ENCODE measurements around the gene APOM.

Gene APOM

GRCh38 chr6:31619805-31620585, 35.7 kb upstream of the APOM start:
- H3K27ac ChIP-seq (ENCODE audit: extremely low read depth, low read depth, low read length), result peak overlapping the region; percentile 99
- POLR2A ChIA-PET, result interaction anchor here (0.7 to 3.1 kb wide), 11 partner anchors 19 to 208 kb away, joined by 3 to 10 read pairs (median 5); partner anchors contain the start of genes ABHD16A, DDX39B, GPANK1 and HSPA1B
- H3K4me1 ChIP-seq (ENCODE audit: control insufficient read depth, insufficient read depth, low read length), result peaks cover 7% of the 10 kb centered on the region; the same call in 1 of the 2 replicates
- H3K4me3 ChIP-seq (ENCODE audit: low read depth, low read length), result peak overlapping the region; percentile 66
- peaks cover 19 to 38% of the 10 kb centered on the region in 2 experiments for H3K36me3 ChIP-seq (ENCODE audit: control insufficient read depth in 2 of 2, insufficient read depth in 1 of 2, low read length in 2 of 2)
- no peaks in the 10 kb centered on the region for H3K9me3 ChIP-seq (ENCODE audit: control insufficient read depth, insufficient read depth, low read depth, low read length)
- CTCF ChIA-PET, result interaction anchor here (0.7 to 1.5 kb wide), 3 partner anchors 13 to 322 kb away, joined by 3 read pairs; no protein-coding TSS in a partner anchor
- TF ChIP-seq ZNF660 (tag by site-specific recombination; IDR thresholded peaks at IDR 0.05), result peak; percentile 48; the same call in 1 of the 2 replicates
- TF ChIP-seq ZNF664 (tag by site-specific recombination; IDR thresholded peaks at IDR 0.05), result no peak
- TF ChIP-seq ZNF510 (tag by site-specific recombination; IDR thresholded peaks at IDR 0.05; ENCODE audit: insufficient replicate concordance), result no peak
- TF ChIP-seq ZBTB44 (tag by site-specific recombination; IDR thresholded peaks at IDR 0.05), result no peak; the same call in 1 of the 2 replicates
- TF ChIP-seq ATF2 (tag by site-specific recombination; IDR thresholded peaks at IDR 0.05; ENCODE audit: low read depth), result peak; percentile 99
- TF ChIP-seq ZNF423 (tag by site-specific recombination; IDR thresholded peaks at IDR 0.05), result no peak
- TF ChIP-seq ZNF133 (tag by site-specific recombination; IDR thresholded peaks at IDR 0.05), result no peak
- TF ChIP-seq BCL11A (tag by site-specific recombination; IDR thresholded peaks at IDR 0.05; ENCODE audit: low read depth), result no peak
- peak; percentile 75 for TF ChIP-seq WT1 (tag by site-specific recombination; IDR thresholded peaks at IDR 0.05)
- no peak for TF ChIP-seq ZNF132 (tag by site-specific recombination; IDR thresholded peaks at IDR 0.05; ENCODE audit: borderline replicate concordance)
- TF ChIP-seq ZBTB8A (tag by site-specific recombination; IDR thresholded peaks at IDR 0.05), result peak; percentile 56
- TF ChIP-seq ZNF544 (tag by site-specific recombination; IDR thresholded peaks at IDR 0.05), result no peak
- TF ChIP-seq ZNF561 (tag by site-specific recombination; IDR thresholded peaks at IDR 0.05; ENCODE audit: borderline replicate concordance), result no peak
- no peak for TF ChIP-seq ZFP3 (tag by site-specific recombination; IDR thresholded peaks at IDR 0.05; ENCODE audit: low read depth)
- TF ChIP-seq KLF7 (tag by site-specific recombination; IDR thresholded peaks at IDR 0.05; ENCODE audit: borderline replicate concordance), result no peak; the same call in 1 of the 2 replicates
- peak; percentile 60 for TF ChIP-seq ZNF843 (tag by site-specific recombination; IDR thresholded peaks at IDR 0.05)
- no peak for TF ChIP-seq ZNF426 (tag by site-specific recombination; IDR thresholded peaks at IDR 0.05)
- no peak for TF ChIP-seq ZNF549 (tag by site-specific recombination; IDR thresholded peaks at IDR 0.05)
- no peak for TF ChIP-seq TRIM28 (IDR thresholded peaks at IDR 0.05; ENCODE audit: borderline replicate concordance, low read length)
- TF ChIP-seq GLI4 (tag by site-specific recombination; IDR thresholded peaks at IDR 0.05), result no peak
- TF ChIP-seq GLIS2 (tag by site-specific recombination; IDR thresholded peaks at IDR 0.05), result peak; percentile 76
- TF ChIP-seq ZNF560 (tag by site-specific recombination; IDR thresholded peaks at IDR 0.05; ENCODE audit: borderline replicate concordance), result no peak
- no peak for TF ChIP-seq ZNF280C (tag by site-specific recombination; IDR thresholded peaks at IDR 0.05)
- TF ChIP-seq ZSCAN30 (tag by site-specific recombination; IDR thresholded peaks at IDR 0.05), result no peak
- TF ChIP-seq ZNF580 (tag by site-specific recombination; IDR thresholded peaks at IDR 0.05), result no peak
- no peak for TF ChIP-seq ZFP37 (tag by site-specific recombination; IDR thresholded peaks at IDR 0.05)
- peak; percentile 62 for TF ChIP-seq ZXDB (tag by site-specific recombination; IDR thresholded peaks at IDR 0.05)
- peak; percentile 83 for TF ChIP-seq ZNF2 (tag by site-specific recombination; IDR thresholded peaks at IDR 0.05)
- TF ChIP-seq ZNF350 (tag by site-specific recombination; IDR thresholded peaks at IDR 0.05), result no peak
- TF ChIP-seq SETDB1 (IDR thresholded peaks at IDR 0.05; ENCODE audit: insufficient read length, low read length), result peak; percentile 48
- TF ChIP-seq ZNF707 (tag by site-specific recombination; IDR thresholded peaks at IDR 0.05), result no peak
- TF ChIP-seq FEZF1 (tag by site-specific recombination; IDR thresholded peaks at IDR 0.05), result no peak
- peak; percentile 78; the same call in 1 of the 2 replicates for TF ChIP-seq ZNF394 (tag by site-specific recombination; IDR thresholded peaks at IDR 0.05; ENCODE audit: borderline replicate concordance)

Data from HEK293 (cell line).